Endothelial cell of umbilical vein (primary cell): ENCODE measurements around the gene FAM3A. TPM values are rescaled to one million over a fixed set of nuclear protein-coding genes. Genes with fewer than 3 reads are reported as not detected.
A peak's percentile ranks its signal among the peaks of the same experiment; 100 is the strongest.
"Not testable (repeated sequence)": the region's sequence is repeated elsewhere in the genome, so short reads cannot be mapped to it uniquely, and the experiment has no call there.

Source experiments
- BruUV-seq: library from RNA; stranded (reverse); fragments of 400-500 nt; replicated peaks from 2 replicates; lab custom pipeline; 2021; lab: Mats Ljungman, UMichigan
- CTCF ChIA-PET: fragments of 300-600, 350-600 bp; sonication (Branson Sonifier 250); formaldehyde crosslinking; loops from one replicate; lab custom pipeline; 2021; ENCODE audit warnings: antibody characterized with exemption, inconsistent platforms; lab: Charles Lee
- POLR2A ChIA-PET: fragments of 300-600, 350-600 bp; sonication (Branson Sonifier 250); formaldehyde crosslinking; loops from one replicate; lab custom pipeline; 2021; ENCODE audit warnings: antibody characterized with exemption, inconsistent platforms; lab: Charles Lee
- DNase-seq: peaks from one replicate; pipeline ENCODE4 v3.0.0-alpha.2; 2011; ENCODE audit warnings: low read depth, low spot score
- FAIRE-seq: peaks from 2 replicates; lab custom pipeline; 2011; peaks lifted over from hg19 to GRCh38; lab: Jason Lieb, UNC
- H2AFZ ChIP-seq: 2 replicates; pipeline ENCODE4 v1.6.0; 2012; ENCODE audit warnings: low read depth, low read length, control low read depth, inconsistent platforms
- H3K27ac ChIP-seq: 2 replicates; pipeline ENCODE4 v1.5.1; 2011; ENCODE audit warnings: low read depth, mild to moderate bottlenecking, control low read depth, low read length, moderate library complexity; ENCODE audit not compliant: insufficient read depth
- H3K27me3 ChIP-seq, 2 experiments: 2 replicates each; pipeline versions ENCODE4 v1.6.0 to v1.6.1; 2011; ENCODE audit warnings: low read length in 2 of 2, mixed read lengths in 1 of 2; ENCODE audit not compliant: control insufficient read depth in 2 of 2, insufficient read depth in 2 of 2
- H3K36me3 ChIP-seq, 2 experiments: 2 replicates in 1 of 2; 3 replicates in 1 of 2; pipeline ENCODE4 v1.5.1; 2011; ENCODE audit warnings: low read length in 2 of 2, mild to moderate bottlenecking in 1 of 2, moderate library complexity in 1 of 2; ENCODE audit not compliant: control insufficient read depth in 2 of 2, insufficient read depth in 2 of 2; ENCODE audit errors: extremely low read depth in 1 of 2
- H3K4me1 ChIP-seq: 3 replicates; pipeline ENCODE4 v1.5.1; 2011; ENCODE audit warnings: mild to moderate bottlenecking, low read length; ENCODE audit not compliant: control insufficient read depth, insufficient read depth; ENCODE audit errors: extremely low read depth
- H3K4me2 ChIP-seq: 2 replicates; pipeline ENCODE4 v1.6.1; 2011; ENCODE audit warnings: low read length, control low read depth, mixed read lengths; ENCODE audit not compliant: insufficient read depth
- H3K4me3 ChIP-seq, 3 experiments: fragments of 200-600 bp in 1 of 3; sonication (generic), shearing (Covaris generic) in 1 of 3; replicated peaks in 1 of 3; 2 replicates each; pipeline ENCODE4 v1.5.1; 2011 to 2016; ENCODE audit warnings: control low read depth in 3 of 3, low read length in 3 of 3, mild to moderate bottlenecking in 2 of 3, inconsistent platforms in 1 of 3, low read depth in 1 of 3, moderate library complexity in 1 of 3; ENCODE audit not compliant: insufficient read depth in 1 of 3
- H3K79me2 ChIP-seq: 2 replicates; pipeline ENCODE4 v1.6.0; 2012; ENCODE audit warnings: low read length, inconsistent platforms; ENCODE audit not compliant: control insufficient read depth, insufficient read depth
- H3K9ac ChIP-seq: replicated peaks from 2 replicates; pipeline ENCODE3; 2011; ENCODE audit warnings: low read length, control low read depth; ENCODE audit not compliant: insufficient read depth; ENCODE audit errors: extremely low read depth
- H3K9me1 ChIP-seq: replicated peaks from 3 replicates; pipeline ENCODE4 v1.6.0; 2011; ENCODE audit warnings: mild to moderate bottlenecking, low read length; ENCODE audit not compliant: control insufficient read depth, insufficient read depth; ENCODE audit errors: extremely low read depth
- H3K9me3 ChIP-seq: replicated peaks from 2 replicates; pipeline ENCODE4 v1.5.1; 2012; ENCODE audit warnings: low read length, inconsistent platforms; ENCODE audit not compliant: control insufficient read depth, insufficient read depth
- H4K20me1 ChIP-seq: replicated peaks from 2 replicates; pipeline ENCODE3; 2011; ENCODE audit warnings: mild to moderate bottlenecking, low read length; ENCODE audit not compliant: control insufficient read depth, insufficient read depth; ENCODE audit errors: extremely low read depth
- dilution Hi-C: fragments of 300-500 bp; cut with MboI; formaldehyde crosslinking; loops from one replicate; pipeline ENCODE4 v1.15.0; 2019; ENCODE audit warnings: low sequenced_read_pairs; ENCODE audit not compliant: extremely low pct_ligation_motif_present
- intact Hi-C: fragments of 100-400 bp; cut with micrococcal nuclease; formaldehyde crosslinking; loops from one replicate; pipeline ENCODE4 v1.10.0; 2022
- polyA plus RNA-seq, 4 experiments: library from polyadenylated mRNA; depleted of rRNA in 3 of 4; stranded (reverse) in 3 of 4; unstranded in 1 of 4; fragments of >200 nt; gene quantifications; 2 replicates each; pipeline versions ENCODE4 v1.2.1 to v1.2.3, GENCODE V29; 2011 to 2012; ENCODE audit warnings: missing spikeins in 1 of 4
- total RNA-seq: library from RNA; stranded (reverse); gene quantifications from 2 replicates; pipeline ENCODE4 v1.2.3, GENCODE V29; 2021

FAM3A gene
- total and polyA plus RNA-seq, 2 donors (not counting 3 experiments of a cell fraction or from before 2014, with no cell fraction given): 32.0 to 42.9 TPM

DNA sequence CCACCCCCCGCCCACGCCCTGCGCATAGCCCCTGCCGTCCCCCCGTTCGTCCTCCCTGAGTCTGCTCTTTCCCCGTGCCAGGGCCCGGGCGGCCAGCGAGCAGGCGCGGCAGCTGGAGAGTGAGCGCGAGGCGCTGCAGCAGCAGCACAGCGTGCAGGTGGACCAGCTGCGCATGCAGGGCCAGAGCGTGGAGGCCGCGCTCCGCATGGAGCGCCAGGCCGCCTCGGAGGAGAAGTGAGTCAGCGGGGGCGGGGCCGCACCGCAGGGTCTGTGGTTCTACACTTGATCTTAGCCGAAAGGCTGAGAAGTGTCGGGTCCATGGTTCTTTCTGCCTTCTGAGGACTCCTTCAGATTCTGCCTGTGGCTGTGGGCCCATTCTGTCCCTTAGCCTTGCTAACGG lies 44.3 kb upstream of the FAM3A start:
- intact Hi-C loops, H3K4me3 ChIP-seq, BruUV-seq, H3K27ac ChIP-seq, dilution Hi-C loops, H3K4me1 ChIP-seq, POLR2A ChIA-PET, H3K27me3 ChIP-seq, H3K9me3 ChIP-seq, H2AFZ ChIP-seq, CTCF ChIA-PET, H3K4me2 ChIP-seq, H4K20me1 ChIP-seq, H3K79me2 ChIP-seq, DNase-seq, H3K36me3 ChIP-seq, H3K9me1 ChIP-seq, FAIRE-seq, H3K9ac ChIP-seq: not testable (repeated sequence)

GRCh38 chrX:154558896-154559295 lies 42.9 kb upstream of the FAM3A start:
- H3K36me3 ChIP-seq, H3K9ac ChIP-seq, H2AFZ ChIP-seq, dilution Hi-C loops, CTCF ChIA-PET, H3K4me1 ChIP-seq, H3K27ac ChIP-seq, H4K20me1 ChIP-seq, POLR2A ChIA-PET, DNase-seq, H3K9me1 ChIP-seq, FAIRE-seq, intact Hi-C loops, H3K27me3 ChIP-seq, H3K9me3 ChIP-seq, BruUV-seq, H3K79me2 ChIP-seq, H3K4me3 ChIP-seq, H3K4me2 ChIP-seq: not testable (repeated sequence)

GRCh38 chrX:154558060-154558690 lies 42.1 kb upstream of the FAM3A start:
- intact Hi-C loops, H3K4me3 ChIP-seq, H4K20me1 ChIP-seq, H3K79me2 ChIP-seq, BruUV-seq, H3K4me2 ChIP-seq, H3K9me3 ChIP-seq, FAIRE-seq, POLR2A ChIA-PET, dilution Hi-C loops, H3K9ac ChIP-seq, H2AFZ ChIP-seq, H3K27ac ChIP-seq, DNase-seq, H3K27me3 ChIP-seq, H3K9me1 ChIP-seq, CTCF ChIA-PET, H3K4me1 ChIP-seq: not testable (repeated sequence)
- peaks cover 0 to 13% of the 10 kb centered on the region in 2 experiments for H3K36me3 ChIP-seq

DNA sequence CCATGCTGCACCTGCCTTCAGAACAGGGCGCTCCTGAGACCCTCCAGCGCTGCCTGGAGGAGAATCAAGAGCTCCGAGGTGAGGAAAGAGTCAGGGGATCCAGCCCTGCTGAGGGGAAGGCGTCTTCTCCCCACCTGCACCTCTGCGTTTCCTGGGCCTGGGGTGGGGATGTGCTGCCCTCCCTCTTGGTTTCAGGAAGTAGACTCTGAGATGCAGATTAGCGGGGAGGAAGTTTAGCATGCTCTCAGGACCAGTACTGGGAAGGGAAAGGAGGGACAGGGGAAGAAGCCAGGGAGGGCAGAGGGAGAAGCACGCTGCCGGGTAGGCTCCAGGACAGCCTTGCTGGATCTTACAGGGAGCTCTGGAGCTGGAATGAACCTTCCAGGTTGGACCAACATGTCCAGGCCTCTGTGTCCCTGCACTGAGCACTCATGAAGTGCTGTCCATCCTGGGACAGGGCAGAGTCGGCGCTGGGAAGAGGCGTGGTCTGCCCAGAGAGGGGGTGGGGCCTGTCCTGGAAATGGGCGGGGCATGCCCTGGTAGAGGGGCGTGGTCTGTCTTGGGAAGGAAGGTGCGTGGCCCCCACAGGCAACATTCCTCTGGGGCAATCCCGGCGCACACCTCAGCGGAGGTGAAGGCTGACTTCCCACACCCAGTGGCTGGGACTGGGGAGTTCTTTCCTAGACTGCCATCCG lies 36.2 kb upstream of the FAM3A start:
- H4K20me1 ChIP-seq, POLR2A ChIA-PET, intact Hi-C loops, H3K9me1 ChIP-seq, H3K27me3 ChIP-seq, BruUV-seq, H3K4me1 ChIP-seq, CTCF ChIA-PET, H2AFZ ChIP-seq, H3K27ac ChIP-seq, H3K4me3 ChIP-seq, H3K4me2 ChIP-seq, DNase-seq, dilution Hi-C loops, H3K9me3 ChIP-seq, H3K9ac ChIP-seq: not testable (repeated sequence)
- Histone ChIP-seq H3K79me2 (peaks cover 28% of the 10 kb centered on the region), H3K36me3 (peaks cover 0 to 14% of the 10 kb centered on the region in 2 experiments)
- FAIRE-seq: peak; percentile 73
